Measurements from ENCODE around the gene KRTAP9-2.
"Not testable (repeated sequence)": the region's sequence is repeated elsewhere in the genome, so short reads cannot be mapped to it uniquely, and the experiment has no call there.

Gene KRTAP9-2, protein sequence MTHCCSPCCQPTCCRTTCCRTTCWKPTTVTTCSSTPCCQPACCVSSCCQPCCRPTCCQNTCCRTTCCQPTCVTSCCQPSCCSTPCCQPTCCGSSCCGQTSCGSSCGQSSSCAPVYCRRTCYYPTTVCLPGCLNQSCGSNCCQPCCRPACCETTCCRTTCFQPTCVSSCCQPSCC

DNA sequence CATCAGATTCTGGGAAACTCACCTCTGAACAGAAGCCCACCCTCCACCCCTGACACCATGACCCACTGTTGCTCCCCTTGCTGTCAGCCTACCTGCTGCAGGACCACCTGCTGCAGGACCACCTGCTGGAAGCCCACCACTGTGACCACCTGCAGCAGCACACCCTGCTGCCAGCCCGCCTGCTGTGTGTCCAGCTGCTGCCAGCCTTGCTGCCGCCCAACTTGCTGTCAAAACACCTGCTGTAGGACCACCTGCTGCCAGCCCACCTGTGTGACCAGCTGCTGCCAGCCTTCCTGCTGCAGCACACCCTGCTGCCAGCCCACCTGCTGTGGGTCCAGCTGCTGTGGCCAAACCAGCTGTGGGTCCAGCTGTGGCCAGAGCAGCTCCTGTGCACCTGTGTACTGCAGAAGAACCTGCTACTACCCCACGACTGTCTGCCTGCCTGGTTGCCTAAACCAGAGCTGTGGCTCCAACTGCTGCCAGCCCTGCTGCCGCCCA lies at the start of gene KRTAP9-2:
KRTAP9-2 (plus strand) TSS at position 51 of the 498 bp plus-strand sequence; CDS start at position 58, 7 bp downstream.
- FAIRE-seq; DNase-seq (ENCODE audit: insufficient read length, low spot score): not testable (repeated sequence)

DNA sequence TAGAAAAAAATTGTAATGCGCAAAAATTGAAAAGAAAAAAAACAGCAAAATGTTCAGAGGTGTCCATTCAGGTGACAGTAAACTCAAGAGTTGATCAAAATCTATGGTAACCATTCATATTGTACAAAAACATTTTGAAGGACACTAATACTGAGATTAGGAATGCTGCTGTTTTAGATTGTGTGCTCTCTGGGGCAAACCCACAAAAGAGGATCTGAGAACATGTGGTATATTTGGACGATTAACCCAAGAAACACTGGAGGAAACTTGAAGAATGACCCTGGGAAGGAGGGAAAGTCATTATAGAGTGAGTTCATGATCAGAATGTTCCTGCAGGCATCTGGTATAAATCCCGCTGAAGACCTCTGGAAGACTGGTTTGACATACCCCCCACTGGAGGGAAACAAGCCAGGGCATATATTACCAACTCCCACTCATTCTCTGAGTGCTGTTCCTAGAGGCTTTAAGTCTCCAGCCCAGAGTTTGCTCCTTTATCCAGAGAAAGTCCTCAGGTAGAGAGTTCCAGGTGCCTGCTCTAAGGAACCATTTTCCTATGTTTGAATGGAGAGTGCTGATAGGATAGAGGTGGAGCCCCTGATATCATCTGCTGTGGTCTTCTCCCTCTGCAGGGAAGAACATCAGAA lies 49.6 kb upstream of the KRTAP9-2 start:
- TF ChIP-seq, protein P1, sequence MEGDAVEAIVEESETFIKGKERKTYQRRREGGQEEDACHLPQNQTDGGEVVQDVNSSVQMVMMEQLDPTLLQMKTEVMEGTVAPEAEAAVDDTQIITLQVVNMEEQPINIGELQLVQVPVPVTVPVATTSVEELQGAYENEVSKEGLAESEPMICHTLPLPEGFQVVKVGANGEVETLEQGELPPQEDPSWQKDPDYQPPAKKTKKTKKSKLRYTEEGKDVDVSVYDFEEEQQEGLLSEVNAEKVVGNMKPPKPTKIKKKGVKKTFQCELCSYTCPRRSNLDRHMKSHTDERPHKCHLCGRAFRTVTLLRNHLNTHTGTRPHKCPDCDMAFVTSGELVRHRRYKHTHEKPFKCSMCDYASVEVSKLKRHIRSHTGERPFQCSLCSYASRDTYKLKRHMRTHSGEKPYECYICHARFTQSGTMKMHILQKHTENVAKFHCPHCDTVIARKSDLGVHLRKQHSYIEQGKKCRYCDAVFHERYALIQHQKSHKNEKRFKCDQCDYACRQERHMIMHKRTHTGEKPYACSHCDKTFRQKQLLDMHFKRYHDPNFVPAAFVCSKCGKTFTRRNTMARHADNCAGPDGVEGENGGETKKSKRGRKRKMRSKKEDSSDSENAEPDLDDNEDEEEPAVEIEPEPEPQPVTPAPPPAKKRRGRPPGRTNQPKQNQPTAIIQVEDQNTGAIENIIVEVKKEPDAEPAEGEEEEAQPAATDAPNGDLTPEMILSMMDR (IDR thresholded peaks at IDR 0.05; ENCODE audit: insufficient read depth, missing control alignments), result no peak
- DNase-seq (ENCODE audit: insufficient read length, low spot score) (no peak), FAIRE-seq (no peak)

DNA sequence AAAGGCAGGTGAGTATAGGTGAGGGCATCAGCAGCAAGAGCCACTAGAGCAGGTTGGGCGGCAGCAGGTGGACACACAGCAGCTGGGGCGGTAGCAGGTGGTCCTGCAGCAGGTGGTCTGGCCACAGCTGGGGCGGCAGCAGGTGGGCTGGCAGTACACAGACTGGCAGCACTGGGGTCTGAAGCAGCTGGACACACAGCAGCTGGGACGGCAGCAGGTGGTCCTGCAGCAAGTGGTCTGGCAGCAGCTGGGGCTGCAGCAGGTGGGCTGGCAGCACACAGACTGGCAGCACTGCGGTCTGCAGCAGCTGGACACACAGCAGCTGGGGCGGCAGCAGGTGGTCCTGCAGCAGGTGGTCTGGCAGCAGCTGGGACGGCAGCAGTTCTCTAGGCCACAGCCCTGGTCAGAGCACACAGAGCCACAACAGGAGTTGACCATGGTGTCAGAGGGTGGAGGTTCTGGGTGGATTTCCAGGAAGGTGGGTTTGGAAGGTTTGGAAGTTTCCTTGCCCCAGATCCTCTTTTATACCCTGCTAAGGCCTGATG lies 48.6 kb upstream of the KRTAP9-2 start, which contains the start of gene KRTAP4-2:
KRTAP4-2 (minus strand) TSS at position 495 of the 545 bp plus-strand sequence; CDS start at position 438, 57 bp downstream.
- DNase-seq (ENCODE audit: insufficient read length, low spot score) (no peak), FAIRE-seq (no peak)
- TF ChIP-seq, protein P1 (IDR thresholded peaks at IDR 0.05; ENCODE audit: insufficient read depth, missing control alignments), result no peak

GRCh38 chr17:41178341-41178740 lies 48.1 kb upstream of the KRTAP9-2 start:
- TF ChIP-seq, protein P1 (IDR thresholded peaks at IDR 0.05; ENCODE audit: insufficient read depth, missing control alignments), result no peak
- DNase-seq (ENCODE audit: insufficient read length, low spot score) (no peak), FAIRE-seq (no peak)

GRCh38 chr17:41178843-41179616 lies 47.4 kb upstream of the KRTAP9-2 start:
- no peak for FAIRE-seq
- no peak for DNase-seq (ENCODE audit: insufficient read length, low spot score)
- TF ChIP-seq, protein P1 (IDR thresholded peaks at IDR 0.05; ENCODE audit: insufficient read depth, missing control alignments), result no peak

- DNase-seq (ENCODE audit: insufficient read length, low spot score) (no peak), FAIRE-seq (no peak)
- TF ChIP-seq, protein P1 (IDR thresholded peaks at IDR 0.05; ENCODE audit: insufficient read depth, missing control alignments), result no peak
Measured at GRCh38 chr17:41184480-41184961, 41.9 kb upstream of the KRTAP9-2 start, which contains the start of gene KRTAP4-1. KRTAP4-1 (minus strand) TSS chr17:41184911; CDS start chr17:41184854, 57 bp downstream.

DNA sequence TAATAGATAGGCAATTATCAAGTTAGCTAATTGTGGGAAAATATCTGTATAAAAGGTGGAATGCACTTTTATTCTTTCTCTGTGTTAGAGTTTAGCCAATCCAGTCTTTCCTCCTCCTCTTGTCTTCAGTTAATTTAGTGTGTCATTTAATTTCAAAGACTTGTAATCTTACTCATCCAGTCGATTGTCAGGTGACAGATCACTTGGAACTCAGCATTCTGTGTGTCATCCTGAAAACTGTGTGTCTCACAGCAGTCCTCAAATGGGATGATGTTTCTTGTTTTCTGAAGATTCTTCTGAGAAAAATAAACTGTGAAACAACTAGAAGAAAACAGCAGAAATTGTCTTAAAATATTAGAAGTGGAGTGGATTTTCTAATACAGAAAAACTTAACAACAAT lies 41.4 kb upstream of the KRTAP9-2 start:
- FAIRE-seq (no peak), DNase-seq (ENCODE audit: insufficient read length, low spot score) (no peak)
- TF ChIP-seq, protein P1 (IDR thresholded peaks at IDR 0.05; ENCODE audit: insufficient read depth, missing control alignments), result no peak

Data from D721Med (cell line).